ENCODE measurements around the gene VSIR.

The VSIR gene

DNA sequence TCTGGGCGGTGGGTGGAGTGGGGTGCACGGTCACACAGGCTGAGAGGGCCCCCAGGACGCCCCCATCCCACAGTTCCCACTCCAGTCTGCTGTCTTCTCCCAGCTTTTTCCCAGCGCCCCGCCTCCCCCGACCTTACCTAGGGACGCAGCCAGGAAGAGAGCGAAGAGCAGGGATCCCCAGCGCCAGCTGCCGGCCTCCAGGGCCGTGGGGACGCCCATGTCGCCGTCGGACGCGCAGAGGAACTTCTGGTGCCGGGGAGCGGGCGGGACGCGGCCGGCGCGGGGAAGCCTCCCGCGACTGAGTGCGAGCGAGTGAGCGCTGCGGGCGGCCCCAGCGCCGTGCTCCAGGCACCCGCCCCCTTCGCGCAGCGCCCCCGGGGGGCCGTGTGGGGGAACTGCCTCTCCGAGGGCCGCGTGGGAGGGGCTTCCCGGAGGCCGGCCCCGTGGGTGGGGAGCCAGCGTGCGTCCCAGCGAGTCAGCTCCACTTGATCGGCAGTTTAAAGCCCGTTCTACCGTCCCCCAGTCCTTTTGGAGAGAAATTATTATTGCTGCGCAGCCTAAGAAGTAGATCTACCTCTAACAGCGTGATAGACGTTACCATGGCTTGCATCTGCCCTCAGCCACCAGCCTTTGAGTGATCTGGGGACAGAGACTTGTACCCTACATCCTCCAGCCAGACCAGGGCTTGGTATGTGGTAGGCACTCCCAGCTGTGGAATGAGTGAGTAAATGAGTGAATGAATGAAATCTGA, at the start of gene VSIR:
VSIR (minus strand) TSS at position 300 of the 751 bp plus-strand sequence; CDS start at position 219, 81 bp downstream.
- ATAC-seq, result peak; percentile 39 to 47

DNA sequence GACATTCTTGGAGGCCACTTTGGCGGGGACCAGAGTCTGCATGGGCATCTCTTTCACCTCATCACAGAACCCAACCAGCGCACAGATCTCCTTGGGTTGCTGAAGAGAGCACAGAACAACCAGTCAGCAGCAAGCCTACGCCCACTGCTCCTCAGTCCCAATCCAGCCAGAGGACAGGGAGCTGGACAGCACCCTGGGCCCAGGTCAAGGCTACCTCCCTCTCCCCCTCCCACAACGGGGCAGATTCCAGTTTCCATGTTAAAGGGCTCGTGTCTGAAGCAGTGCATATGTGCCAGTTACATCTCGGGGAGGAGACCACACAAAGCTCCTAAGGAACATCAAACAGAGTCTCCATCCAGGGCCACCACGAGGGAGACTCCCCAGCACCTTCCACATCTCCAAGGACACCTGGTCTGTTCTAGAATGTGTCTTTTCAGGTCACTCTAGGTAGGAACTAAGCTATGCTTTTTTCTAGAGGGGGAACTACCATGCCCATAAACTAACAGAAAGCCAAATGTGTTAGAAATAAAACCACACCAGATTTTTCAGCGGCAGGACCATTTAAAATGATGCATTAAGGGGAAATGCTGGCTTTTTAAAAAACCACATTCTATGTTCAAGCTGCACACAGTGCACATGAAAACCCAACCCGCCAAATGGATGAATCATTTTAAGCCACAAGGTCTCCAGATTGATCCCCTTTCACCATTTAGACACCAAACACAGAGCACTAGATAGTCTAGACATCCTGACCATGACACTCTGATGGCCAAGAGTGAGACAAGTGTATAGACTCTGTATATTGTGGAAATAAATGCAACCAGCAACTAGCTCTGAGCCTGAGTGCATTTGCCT, 48.8 kb upstream of the VSIR start:
- peak; percentile 28 to 45 for ATAC-seq

DNA sequence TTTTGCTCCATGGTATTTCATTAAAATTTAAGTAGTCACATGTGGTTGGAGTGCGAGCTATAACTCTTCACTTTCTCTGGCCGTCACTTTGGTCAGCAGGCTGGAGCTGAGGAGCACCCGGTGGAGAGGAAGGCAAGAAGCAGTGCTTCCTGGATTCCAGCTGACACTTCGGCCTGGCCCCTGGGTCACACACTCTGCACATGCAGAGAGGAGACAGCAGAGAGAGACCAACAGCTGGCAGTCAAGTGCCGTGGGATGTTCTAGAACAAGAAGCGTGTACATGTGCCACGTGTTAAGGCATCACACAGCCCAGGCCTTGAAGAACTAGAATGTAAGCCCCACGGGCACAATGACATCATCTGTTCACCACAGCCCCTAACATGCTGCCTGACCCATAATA, 47.6 kb upstream of the VSIR start:
- no peak for ATAC-seq

DNA sequence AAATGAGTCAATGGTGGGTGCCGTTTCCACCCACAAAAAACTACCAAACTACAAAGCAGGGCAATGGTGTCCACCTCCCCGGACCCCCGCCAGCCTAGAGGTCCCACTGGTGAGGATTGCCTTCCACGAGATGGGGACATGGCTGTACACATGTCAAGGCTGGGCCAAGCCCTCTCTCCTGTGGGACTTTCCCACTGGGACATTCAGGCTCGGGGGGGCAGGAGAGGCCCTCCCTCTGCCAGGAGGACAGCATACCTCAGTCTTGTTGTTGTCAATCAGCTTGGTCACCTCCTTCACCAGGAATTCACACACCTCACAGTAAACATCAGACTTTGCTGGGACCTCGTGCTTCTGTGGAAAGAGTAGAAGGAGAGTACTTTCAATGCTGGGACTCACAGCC, 46.7 kb upstream of the VSIR start:
- ATAC-seq, result no peak

DNA sequence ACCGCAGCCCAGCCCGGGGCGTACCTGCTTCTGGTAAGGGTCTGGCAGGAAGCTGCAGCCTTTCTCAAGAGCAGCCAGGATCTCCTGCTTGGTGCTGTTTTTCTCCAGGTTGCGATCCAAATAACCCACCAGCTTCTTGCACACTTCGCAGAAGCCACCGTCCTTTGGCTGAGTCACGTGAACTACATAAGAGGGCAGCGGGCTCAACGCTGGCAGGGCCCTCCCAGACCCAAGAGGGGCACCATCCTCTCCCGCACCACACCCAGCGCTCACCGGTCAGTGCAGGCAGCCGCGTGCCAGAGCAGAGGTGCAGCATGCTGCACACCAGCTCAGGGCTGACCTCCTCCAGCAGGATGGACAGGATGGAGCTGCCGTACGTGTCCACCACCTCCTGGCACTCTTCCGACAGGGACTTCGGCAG, 46.1 kb upstream of the VSIR start:
- no peak for ATAC-seq

DNA sequence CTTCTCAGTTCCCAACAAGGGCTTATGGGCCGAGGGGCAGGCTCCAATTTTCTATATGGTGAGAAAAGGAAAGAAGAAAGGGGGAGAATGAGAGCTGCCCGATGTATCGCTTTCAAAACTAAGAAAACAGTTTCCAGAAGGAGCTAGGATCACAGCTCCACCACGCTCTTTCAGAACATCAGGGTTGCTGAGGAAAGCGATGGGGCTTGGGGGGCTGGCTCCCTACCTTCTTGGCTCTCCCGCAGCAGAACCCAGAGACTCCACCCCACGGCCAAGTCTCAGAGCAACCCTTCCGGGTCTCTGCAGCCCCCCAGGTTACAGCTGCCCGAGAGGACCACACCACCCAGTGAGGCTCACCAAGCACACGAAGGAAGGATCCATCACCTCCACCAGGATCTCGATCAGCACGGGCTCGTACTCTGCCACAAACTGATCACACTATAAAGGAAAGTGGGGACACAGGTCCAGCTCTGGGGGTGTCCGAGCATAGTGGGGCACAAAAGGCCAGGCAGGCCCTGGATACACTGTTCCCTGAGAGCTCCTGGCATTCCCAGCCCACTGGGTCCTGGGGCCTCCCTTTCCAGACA, 45.4 kb upstream of the VSIR start:
- ATAC-seq, result no peak

DNA sequence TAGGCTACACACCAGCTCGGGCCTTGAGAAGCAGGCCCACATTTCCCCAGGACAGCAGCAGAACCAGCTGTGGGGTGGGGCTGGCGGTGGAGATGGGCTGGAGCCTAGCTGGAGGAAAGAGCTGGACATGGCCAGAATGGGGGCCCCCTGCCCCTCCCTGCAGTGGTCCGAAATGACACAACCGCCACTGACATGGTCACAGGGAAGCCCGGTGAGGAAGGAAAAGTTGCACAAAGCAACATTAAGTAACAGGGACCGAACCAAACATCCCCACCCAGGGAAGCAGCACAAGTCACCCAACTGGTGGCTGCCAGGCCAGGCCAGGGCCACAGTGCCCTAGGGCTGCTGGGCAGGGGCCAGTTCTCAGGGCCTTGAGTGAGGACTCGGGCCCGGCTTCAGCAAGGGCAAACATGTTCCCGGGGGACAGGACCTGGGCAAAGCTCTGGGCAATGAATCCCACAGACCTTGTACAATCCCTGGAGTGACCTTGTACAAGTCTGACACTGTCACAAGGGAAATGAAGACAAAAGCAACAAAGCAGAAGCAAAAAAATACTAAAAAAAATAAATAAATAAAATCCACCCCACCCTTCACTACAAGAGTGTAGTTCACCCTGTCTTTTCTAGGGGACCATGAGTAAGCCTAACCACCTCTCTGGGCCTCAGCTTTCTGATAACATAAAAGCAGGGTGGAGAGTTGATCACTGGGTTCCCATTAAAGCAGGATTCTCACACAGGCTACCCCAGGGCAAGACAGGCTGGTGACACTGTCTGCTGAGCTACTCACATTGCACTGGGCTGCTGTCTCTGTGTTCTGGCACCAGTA, 44.7 kb upstream of the VSIR start:
- no peak for ATAC-seq

DNA sequence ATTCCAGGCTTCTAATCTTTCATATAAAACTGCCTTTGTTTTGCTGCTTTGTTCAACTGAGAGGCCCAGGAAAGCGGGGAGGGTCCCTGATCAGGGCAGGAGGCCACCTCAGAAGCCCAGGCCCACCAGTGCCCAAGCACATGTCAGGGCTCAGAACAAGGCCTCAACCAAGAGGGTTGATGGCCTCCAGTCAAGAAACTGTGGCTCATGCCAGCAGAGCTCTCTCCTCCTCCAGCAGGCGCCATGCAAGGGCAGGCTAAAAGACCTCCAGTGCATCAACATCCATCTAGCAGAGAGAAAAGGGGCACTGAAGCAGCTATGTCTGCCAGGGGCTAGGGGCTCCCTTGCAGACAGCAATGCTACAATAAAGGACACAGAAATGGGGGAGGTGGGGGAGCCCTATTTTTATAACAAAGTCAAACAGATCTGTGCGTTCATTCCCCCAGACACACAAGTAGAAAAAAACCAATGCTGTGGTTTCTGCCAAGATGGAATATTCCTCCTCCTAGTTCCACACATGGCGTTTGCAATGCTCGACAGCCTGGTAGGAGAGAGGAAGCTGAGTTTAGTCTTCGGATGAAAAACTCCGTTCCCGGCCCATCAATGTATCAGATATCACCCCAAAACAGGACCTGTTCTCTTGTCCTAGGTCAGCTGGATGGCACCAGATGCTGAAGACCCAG, 43.8 kb upstream of the VSIR start:
- no peak for ATAC-seq

DNA sequence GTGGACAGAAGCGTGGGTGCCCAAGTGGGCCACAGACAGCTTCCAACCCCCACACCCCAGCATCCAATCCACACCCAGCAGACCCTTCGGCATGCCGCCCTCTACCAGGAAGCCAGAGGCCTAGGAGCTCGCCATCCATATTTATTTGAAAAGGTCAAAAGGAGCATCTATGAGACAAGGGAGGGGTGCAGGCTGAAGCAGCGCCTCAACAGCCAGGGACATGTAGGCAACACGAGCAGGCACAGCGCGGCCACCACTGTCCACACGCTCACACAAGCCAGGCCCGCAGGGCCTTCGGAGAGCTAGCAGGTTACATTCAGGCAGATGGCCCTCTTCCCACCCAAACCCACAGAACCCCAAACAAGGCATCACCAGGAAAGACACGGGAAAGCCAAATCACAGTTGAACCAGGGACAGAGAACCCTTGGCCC, 43.1 kb upstream of the VSIR start:
- no peak for ATAC-seq

DNA sequence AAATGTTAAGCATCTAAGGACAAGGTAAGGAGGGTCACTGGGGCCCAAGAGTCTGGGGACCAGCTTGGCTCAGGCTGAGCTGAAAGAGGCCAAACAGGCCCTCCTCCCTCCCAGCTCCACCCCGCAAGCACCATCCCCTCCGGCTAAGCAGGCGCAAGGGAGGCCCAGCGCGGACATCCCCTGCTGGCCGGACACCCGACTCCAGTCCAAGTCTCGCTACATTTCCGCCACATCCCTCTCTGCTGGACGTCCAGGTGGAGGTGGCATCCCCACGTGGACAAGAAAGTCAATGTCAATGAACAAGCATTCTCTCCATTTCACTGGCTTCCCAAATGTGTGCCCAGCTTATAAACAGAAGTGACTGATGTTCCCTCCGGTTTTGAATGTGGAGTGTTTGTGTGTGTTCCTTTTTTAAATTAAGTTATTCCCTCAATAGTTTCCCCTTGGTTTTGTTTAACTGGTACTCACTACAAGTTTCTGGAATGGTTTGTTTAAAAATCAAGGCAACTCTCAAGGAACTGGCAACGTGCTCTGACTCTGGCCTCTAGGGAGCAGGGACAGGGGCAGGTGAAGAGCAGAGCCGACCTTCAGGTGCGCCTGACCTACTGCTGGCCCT, 42.3 kb upstream of the VSIR start:
- ATAC-seq, result no peak

DNA sequence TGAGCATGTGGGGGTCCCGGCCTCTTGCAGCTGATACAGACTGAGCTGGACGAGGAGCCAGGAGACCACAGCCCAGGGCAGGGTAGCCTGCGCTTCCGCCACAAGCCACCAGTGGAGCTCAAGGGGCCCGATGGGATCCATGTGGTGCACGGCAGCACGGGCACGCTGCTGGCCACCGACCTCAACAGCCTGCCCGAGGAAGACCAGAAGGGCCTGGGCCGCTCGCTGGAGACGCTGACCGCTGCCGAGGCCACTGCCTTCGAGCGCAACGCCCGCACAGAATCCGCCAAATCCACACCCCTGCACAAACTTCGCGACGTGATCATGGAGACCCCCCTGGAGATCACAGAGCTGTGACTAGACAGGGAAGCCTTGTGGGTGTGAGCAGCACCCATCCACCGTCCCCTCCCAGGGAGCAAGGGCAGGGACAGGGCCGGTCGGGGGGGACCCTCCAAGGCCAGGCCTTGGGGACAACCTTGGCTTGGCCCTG, 41.6 kb upstream of the VSIR start:
- no peak for ATAC-seq

DNA sequence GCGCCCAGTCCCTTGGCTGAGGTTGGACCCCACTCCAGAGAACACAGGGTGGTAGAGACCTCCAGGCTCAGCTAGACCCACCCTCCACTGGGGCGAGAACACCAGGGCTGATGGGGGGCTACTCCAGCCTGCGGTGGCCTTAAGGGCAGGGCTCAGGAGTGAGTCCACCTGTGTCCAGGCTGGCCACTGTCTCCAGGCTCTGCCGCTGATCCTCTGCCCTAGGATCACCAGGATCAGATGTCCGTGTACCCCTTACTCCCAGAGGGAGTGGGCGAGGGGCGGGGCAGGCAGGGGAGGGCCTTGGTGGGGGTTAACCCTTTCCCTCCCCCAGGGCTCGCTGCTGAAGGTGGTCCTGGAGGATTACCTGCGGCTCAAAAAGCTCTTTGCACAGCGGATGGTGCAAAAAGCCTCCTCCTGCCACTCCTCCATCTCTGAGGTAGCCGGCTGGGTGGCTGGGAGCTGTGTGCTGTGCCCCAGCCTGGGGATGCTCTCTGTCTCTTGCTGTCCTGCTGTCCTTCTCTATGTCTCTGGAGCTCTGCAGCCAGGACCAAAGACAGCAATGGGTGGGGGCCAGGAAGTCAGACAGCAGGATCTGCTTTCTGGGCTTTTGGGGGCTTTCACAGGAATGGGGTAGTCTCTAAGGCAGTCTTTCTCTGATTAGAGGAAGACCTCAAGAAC, 39.7 kb upstream of the VSIR start:
- ATAC-seq, result no peak

DNA sequence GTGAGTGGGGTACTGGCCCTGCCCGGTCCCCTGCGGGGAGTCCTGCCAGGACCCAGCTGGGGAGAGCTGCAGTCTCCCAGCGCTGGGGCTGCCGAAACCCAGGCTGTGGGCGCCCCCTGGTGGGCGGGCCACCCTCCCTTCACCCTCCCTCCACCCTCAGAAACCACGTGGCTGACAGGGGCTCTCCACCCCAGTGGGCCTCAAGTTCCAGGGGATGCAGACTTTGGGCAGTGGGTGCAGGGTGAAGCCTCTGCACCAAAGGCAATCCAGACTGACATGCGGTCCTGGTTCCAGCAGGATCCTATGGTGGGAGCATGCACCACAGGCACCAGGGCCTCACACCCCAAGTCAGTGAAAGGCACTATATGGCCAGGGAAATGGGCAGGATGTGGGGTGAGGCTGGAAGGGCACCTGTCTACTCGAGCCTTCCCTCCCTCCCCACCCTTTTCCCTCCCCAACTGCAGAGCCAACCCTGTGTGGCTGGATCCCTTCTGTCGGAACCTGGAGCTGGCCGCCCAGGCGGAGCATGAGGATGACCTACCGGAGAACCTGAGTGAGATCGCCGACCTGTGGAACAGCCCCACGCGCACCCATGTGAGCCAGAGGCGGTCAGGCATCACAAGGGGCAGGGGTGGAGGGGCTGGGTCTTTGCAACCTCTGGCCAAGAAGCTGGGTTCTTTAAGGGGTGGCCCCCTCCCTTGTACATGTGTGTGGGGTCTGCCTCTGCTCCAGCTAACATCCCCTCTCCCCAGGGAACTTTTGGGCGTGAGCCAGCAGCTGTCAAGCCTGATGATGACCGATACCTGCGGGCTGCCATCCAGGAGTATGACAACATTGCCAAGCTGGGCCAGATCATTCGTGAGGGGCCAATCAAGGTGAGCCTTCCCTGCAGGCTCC, 38.9 kb upstream of the VSIR start:
- ATAC-seq, result peak; percentile 88 to 89

DNA sequence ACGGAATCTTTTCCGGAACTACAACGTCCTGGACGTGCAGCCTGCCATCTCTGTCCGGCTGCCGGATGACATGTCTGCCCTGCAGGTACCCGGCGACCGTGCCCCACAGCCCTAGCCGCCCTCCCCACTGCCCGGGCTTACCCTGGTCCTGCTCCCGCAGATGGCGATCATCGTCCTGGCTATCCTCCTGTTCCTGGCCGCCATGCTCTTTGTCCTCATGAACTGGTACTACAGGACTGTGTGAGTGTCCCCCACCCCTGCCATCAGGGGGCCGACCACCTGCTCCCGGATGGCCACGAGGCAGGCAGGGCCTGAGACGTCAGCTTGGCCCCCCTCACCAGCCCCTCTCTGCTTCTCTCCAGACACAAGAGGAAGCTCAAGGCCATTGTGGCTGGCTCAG, 38.0 kb upstream of the VSIR start:
- no peak for ATAC-seq

DNA sequence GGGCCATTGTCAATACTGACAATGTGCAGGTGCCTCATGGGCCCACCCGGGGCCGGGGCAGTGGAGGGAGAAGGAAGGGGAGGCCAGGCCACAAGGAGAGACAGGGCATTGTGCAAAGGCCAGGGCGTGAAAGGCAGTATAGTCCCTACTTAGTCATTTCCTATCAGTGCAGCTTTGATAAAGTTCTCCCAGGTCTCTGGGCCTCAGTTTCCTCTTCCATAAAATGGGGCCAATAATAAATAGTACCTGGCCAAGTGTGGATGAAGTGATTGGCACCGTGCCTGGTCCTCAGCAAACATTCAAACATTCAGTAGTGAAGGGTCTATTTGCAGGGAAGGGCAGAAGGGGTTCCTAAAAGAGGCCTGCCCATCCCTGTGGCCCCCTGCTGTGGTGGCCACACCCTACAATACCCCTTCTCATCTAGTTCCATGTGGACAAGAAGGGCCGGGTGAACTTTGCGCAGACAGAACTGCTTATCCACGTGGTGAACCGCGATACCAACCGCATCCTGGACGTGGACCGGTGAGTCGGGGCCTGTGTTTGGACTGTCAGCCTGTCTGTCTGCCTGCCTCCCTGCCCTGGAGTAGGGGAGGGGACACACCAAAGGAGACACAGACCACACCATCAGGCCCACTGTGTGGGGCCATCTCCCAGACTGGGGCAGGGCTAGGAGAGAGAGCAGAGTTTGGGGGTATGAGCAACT, 36.9 kb upstream of the VSIR start:
- no peak for ATAC-seq

DNA sequence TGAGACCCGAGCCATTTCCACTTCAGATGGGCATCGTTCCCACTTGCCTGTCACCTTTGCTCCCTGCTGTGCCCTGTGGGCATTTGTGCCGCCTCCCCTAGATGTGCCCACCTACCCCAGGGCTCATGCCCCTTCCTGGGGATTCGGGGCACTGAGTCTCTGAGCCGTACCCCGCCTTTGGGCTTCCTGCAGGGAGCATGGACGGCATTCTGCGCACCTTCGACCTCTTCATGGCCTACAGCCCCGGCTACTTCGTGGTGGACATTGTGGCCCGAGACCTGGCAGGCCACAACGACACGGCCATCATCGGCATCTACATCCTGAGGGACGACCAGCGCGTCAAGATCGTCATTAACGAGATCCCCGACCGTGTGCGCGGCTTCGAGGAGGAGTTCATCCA, 36.3 kb upstream of the VSIR start:
- no peak for ATAC-seq

DNA sequence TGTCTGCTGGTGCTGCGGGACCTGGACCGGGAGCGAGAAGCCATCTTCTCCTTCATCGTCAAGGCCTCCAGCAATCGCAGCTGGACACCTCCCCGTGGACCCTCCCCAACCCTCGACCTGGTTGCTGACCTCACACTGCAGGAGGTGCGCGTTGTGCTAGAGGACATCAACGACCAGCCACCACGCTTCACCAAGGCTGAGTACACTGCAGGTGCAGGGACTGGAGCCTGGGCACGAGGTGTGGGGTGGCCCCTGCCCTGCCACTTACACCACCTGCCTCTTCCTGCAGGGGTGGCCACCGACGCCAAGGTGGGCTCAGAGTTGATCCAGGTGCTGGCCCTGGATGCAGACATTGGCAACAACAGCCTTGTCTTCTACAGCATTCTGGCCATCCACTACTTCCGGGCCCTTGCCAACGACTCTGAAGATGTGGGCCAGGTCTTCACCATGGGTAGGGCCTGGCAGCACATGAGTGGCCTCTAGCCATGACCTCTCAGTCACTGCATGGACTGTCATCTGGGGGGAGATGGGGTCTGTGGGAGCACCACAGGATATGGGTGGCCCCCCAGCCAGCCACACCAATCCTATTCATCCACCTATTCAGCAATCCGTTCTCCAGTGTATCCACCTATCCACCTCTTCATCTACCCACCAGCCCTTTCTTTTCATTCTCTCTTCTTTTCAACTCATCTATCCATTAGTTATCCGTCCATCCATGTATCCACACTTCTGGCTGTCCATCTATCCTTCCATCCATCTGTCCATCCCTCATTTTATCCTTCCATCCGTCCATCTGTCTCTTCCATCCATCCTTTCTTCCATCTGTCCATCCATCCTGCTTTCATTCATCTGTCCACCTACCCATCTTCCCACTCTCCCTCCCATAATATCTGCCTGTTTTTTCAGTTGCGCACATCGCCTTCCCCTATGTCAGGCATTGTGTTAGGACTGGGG, 34.5 kb upstream of the VSIR start:
- ATAC-seq, result no peak

All from activated CD4-positive, CD25-positive, alpha-beta regulatory T cell treated with anti-CD3 and anti-CD28 coated beads, Interleukin-2, amount 50 U/mL, for 24 hours (primary cell).